WERI-Rb-1 (cell line): Measurements from ENCODE around the gene GIGYF2.

ENCODE experiments used
- DNase-seq: peaks from one replicate; pipeline ENCODE4 v3.0.0-alpha.2; 2020
- H3K27ac ChIP-seq: fragments of 250-450 bp; sonication (Bioruptor Pico); 2 replicates; pipeline ENCODE4 v1.5.1; 2020; ENCODE audit warnings: mild to moderate bottlenecking, moderate library complexity
- H3K27me3 ChIP-seq: fragments of 250-450 bp; sonication (Bioruptor Pico); 2 replicates; pipeline ENCODE4 v1.5.1; 2021; ENCODE audit warnings: mild to moderate bottlenecking, low read depth, moderate library complexity; ENCODE audit not compliant: insufficient read depth, severe bottlenecking
- H3K36me3 ChIP-seq: fragments of 250-450 bp; sonication (Bioruptor Pico); 2 replicates; pipeline ENCODE4 v1.5.1; 2020; ENCODE audit warnings: mild to moderate bottlenecking, moderate library complexity
- H3K4me3 ChIP-seq: 2 replicates; pipeline ENCODE4 v1.5.1; 2011; ENCODE audit warnings: low read depth, mild to moderate bottlenecking, control low read depth, low read length
- H3K9me3 ChIP-seq: fragments of 250-450 bp; sonication (Bioruptor Pico); 2 replicates; pipeline ENCODE4 v1.5.1; 2021; ENCODE audit warnings: mild to moderate bottlenecking, moderate library complexity; ENCODE audit not compliant: severe bottlenecking
- TF ChIP-seq, protein P1 (sequence below): IDR thresholded peaks from 2 replicates; pipeline ENCODE4 v1.5.1; 2011; ENCODE audit warnings: low read depth, mild to moderate bottlenecking, control low read depth, inconsistent platforms, low read length

Gene GIGYF2

DNA sequence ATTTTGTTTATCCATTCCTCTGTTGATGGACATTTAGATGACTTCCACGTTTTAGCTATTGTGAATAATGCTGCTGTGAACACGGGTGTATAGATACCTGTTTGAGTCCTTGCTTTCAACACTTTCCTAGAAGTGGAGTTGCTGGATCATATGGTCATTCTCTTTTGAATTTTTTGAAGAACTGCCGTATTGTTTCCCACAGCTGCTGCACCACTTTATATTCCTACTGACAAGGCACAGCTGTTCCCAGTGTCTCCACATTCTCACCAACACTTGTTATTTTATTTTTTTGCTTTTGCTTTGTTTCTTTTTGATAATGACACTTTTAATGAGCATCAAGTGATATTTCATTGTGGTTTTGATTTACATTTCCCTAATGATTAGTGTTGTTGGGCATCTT is 120.6 kb downstream of the GIGYF2 start:
- Histone ChIP-seq H3K9me3 (no peaks in the 10 kb centered on the region), H3K27ac (no peak overlapping the region), H3K36me3 (peaks cover 68% of the 10 kb centered on the region), H3K27me3 (no peaks in the 10 kb centered on the region), H3K4me3 (no peak overlapping the region)
- TF ChIP-seq, protein P1, sequence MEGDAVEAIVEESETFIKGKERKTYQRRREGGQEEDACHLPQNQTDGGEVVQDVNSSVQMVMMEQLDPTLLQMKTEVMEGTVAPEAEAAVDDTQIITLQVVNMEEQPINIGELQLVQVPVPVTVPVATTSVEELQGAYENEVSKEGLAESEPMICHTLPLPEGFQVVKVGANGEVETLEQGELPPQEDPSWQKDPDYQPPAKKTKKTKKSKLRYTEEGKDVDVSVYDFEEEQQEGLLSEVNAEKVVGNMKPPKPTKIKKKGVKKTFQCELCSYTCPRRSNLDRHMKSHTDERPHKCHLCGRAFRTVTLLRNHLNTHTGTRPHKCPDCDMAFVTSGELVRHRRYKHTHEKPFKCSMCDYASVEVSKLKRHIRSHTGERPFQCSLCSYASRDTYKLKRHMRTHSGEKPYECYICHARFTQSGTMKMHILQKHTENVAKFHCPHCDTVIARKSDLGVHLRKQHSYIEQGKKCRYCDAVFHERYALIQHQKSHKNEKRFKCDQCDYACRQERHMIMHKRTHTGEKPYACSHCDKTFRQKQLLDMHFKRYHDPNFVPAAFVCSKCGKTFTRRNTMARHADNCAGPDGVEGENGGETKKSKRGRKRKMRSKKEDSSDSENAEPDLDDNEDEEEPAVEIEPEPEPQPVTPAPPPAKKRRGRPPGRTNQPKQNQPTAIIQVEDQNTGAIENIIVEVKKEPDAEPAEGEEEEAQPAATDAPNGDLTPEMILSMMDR = no peak
- no peak for DNase-seq

- H3K27me3 ChIP-seq = no peaks in the 10 kb centered on the region
- no peak for DNase-seq
- no peaks in the 10 kb centered on the region for H3K9me3 ChIP-seq
- no peak overlapping the region for H3K4me3 ChIP-seq
- TF ChIP-seq, protein P1 = no peak
- H3K27ac ChIP-seq = no peak overlapping the region
- peaks cover 39% of the 10 kb centered on the region for H3K36me3 ChIP-seq
Measured at GRCh38 chr2:232829988-232830387, 132.9 kb downstream of the GIGYF2 start.

GRCh38 chr2:232831496-232831895 is 134.4 kb downstream of the GIGYF2 start:
- H3K9me3 ChIP-seq = no peaks in the 10 kb centered on the region
- H3K4me3 ChIP-seq = no peak overlapping the region
- TF ChIP-seq, protein P1 = no peak
- no peak for DNase-seq
- H3K27me3 ChIP-seq = no peaks in the 10 kb centered on the region
- peaks cover 42% of the 10 kb centered on the region for H3K36me3 ChIP-seq
- H3K27ac ChIP-seq = no peak overlapping the region

- Histone ChIP-seq H3K27me3 (no peaks in the 10 kb centered on the region), H3K9me3 (no peaks in the 10 kb centered on the region), H3K27ac (no peak overlapping the region), H3K36me3 (peaks cover 63% of the 10 kb centered on the region), H3K4me3 (no peak overlapping the region)
- TF ChIP-seq, protein P1 = no peak
- DNase-seq = no peak
Measured at GRCh38 chr2:232833830-232834229, 136.7 kb downstream of the GIGYF2 start.

DNA sequence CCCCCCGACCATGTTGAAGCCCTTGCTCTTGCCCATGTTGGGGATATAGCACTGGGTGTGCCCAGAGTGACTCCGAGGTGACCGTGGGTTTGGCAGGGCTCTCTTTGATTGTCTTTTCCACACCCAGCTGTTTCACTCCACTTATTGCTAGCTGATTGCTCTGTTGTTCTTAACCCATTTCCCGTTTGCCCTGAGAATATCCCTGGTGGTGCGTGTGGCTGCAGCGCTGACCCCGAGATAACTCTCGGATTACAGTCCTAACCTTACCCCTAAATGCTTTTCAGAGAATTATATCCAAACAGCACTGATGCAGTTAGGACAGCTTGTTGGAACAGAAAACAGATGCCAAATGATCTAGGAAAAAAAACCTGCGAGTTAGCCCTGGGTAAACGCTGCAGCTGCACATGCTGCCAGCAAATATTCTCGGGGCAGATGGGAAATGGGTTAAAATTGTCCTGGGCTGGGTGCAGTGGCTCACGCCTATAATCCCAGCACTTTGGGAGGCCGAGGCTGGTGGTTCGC is 138.6 kb downstream of the GIGYF2 start:
- no peaks in the 10 kb centered on the region for H3K27me3 ChIP-seq
- H3K27ac ChIP-seq = no peak overlapping the region
- peak; percentile 22 for DNase-seq
- no peak overlapping the region for H3K4me3 ChIP-seq
- TF ChIP-seq, protein P1 = no peak
- peaks cover 64% of the 10 kb centered on the region for H3K36me3 ChIP-seq
- H3K9me3 ChIP-seq = no peaks in the 10 kb centered on the region

GRCh38 chr2:232836934-232837333 is 139.8 kb downstream of the GIGYF2 start:
- TF ChIP-seq, protein P1 = no peak
- peaks cover 57% of the 10 kb centered on the region for H3K36me3 ChIP-seq
- no peak for DNase-seq
- H3K27ac ChIP-seq = no peak overlapping the region
- no peak overlapping the region for H3K4me3 ChIP-seq
- no peaks in the 10 kb centered on the region for H3K27me3 ChIP-seq
- H3K9me3 ChIP-seq = no peaks in the 10 kb centered on the region
